Adipose tissue (tissue), 3 donors: ENCODE data around the gene RHPN2. TPM values are rescaled to one million over a fixed set of nuclear protein-coding genes. Genes with fewer than 3 reads are reported as not detected.

Experiments used
- H3K27ac ChIP-seq: one replicate; pipeline ENCODE4 v1.5.1; 2013; ENCODE audit warnings: low read depth, low read length
- WGBS, 3 donors: extraction: QIAGEN DNeasy Blood & Tissue Kit; methylation state at CpG; one replicate each; pipeline ENCODE4 v1.1.7; 2013; 5-methylcytosine and 5-hydroxymethylcytosine counted together
- polyA plus RNA-seq, 3 donors: library from polyadenylated mRNA; stranded (reverse); fragments of 200-250 nt; gene quantifications; one replicate each; pipeline ENCODE4 v1.2.3, GENCODE V29; 2013
- donor health status: healthy with polysubstance abuse.
- donor health status: Bipolar disorder and iron deficiency.
- donor health status: healthy.

Gene RHPN2
- polyA plus RNA-seq, 3 donors: 2.2 to 4.1 (median 2.6) TPM

DNA sequence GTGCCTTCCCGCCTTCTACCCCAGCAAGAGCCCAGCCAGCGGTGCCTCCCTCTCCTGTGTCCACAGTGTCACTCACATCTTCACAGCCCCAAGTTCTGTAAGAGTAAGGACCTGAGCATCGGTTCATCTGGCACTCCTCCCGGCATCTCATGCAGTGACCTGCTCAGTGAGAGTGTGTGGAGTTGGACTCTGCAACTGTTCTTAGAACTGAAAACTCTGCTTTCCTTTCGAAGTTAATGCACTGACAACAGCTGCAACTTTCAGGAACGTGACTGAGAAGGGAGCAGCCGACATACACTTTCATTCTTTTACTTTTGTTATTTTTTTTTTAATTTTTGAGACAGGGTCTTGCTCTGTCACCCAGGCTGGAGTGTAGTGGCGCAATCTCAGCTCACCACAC lies 134.1 kb downstream of the RHPN2 start:
- no peak overlapping the region for H3K27ac ChIP-seq
- 96 to 98% (median 96%) methylated on average over 8 of the region's 8 CpGs for WGBS, 3 donors

DNA sequence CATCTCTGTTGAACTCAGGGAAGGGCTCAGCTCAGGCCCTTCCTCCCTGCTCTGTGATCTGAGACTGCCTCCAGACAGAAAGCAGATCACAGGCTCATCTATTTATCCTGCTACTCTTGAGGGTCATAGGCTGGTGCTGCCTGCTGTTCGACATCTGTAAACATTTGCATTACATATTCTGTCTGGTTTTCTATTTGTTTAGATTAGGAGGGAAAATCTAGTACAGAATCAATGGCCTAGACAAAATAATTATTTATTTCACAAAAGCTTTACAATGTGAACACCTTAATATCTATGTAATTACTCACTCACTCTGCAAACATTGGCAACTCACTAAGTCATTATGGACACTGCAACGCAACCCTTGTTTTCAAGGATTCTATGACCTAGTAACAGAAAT lies 135.9 kb downstream of the RHPN2 start:
- 78 to 90% (median 86%) methylated on average over 2 of the region's 2 CpGs for WGBS, 3 donors
- no peak overlapping the region for H3K27ac ChIP-seq

Other genes with a start within 250 kb of the RHPN2 start
- gene SLC7A9, start 195.1 kb downstream of the RHPN2 start, polyA plus RNA-seq: 1 to 10 TPM in 1 of 3 donors, under 1 TPM in 2; 0.15 to 1.2 (median 0.16) TPM
- gene CEP89, start 92.9 kb downstream of the RHPN2 start, polyA plus RNA-seq: 1 to 10 TPM; 4.9 to 8.5 (median 7.5) TPM
- gene FAAP24, start 92.6 kb downstream of the RHPN2 start, polyA plus RNA-seq: 1 to 10 TPM in 2 of 3 donors, under 1 TPM in 1; 0.79 to 2.6 (median 1.4) TPM
- gene GPATCH1, start 16.3 kb upstream of the RHPN2 start, polyA plus RNA-seq: 1 to 10 TPM; 2.9 to 4.7 (median 3.7) TPM
- gene WDR88, start 67.2 kb upstream of the RHPN2 start, polyA plus RNA-seq: not detected
- 10 to 100 TPM; 11.1 to 42.5 (median 32.2) TPM for gene LRP3, start 129.4 kb upstream of the RHPN2 start, polyA plus RNA-seq
- 100 to 1,000 TPM in 1 of 3 donors, 10 to 100 TPM in 1, 1 to 10 TPM in 1; 9.3 to 193 (median 32.8) TPM for gene SLC7A10, start 161.0 kb upstream of the RHPN2 start, polyA plus RNA-seq
- 100 to 1,000 TPM in 1 of 3 donors, 10 to 100 TPM in 2; 33.6 to 335 (median 60.3) TPM for gene CEBPA, start 237.6 kb upstream of the RHPN2 start, polyA plus RNA-seq